NCI-H2227 (cell line): ENCODE measurements around the gene SMARCA2.

Experiments used
- DNase-seq: peaks from one replicate; lab custom pipeline; 2025; ENCODE audit not compliant: unreplicated experiment; lab: John Stamatoyannopoulos, UW

The SMARCA2 gene

GRCh38 chr9:2014696-2015580, at the start of gene SMARCA2:
Gene SMARCA2, plus strand, starts transcription at chr9:2015347. Its CDS starts 13,676 bp downstream, at chr9:2029023.
- peak; percentile 92 for DNase-seq

GRCh38 chr9:1966725-1967366, 48.3 kb upstream of the SMARCA2 start:
- DNase-seq = no peak

- DNase-seq = no peak
Observed at GRCh38 chr9:1969160-1969559, 46.0 kb upstream of the SMARCA2 start.

- DNase-seq = no peak
Observed at GRCh38 chr9:1969898-1970297, 45.2 kb upstream of the SMARCA2 start.

GRCh38 chr9:1972672-1973071, 42.5 kb upstream of the SMARCA2 start:
- no peak for DNase-seq

GRCh38 chr9:1977026-1977425, 38.1 kb upstream of the SMARCA2 start:
- DNase-seq = no peak

- DNase-seq = no peak
Observed at GRCh38 chr9:1978941-1979340, 36.2 kb upstream of the SMARCA2 start.

- no peak for DNase-seq
Observed at GRCh38 chr9:1979741-1980367, 35.3 kb upstream of the SMARCA2 start.

- DNase-seq = no peak
Observed at GRCh38 chr9:1980387-1980786, 34.8 kb upstream of the SMARCA2 start.

- DNase-seq = no peak
Observed at GRCh38 chr9:1982074-1982473, 33.1 kb upstream of the SMARCA2 start.

- no peak for DNase-seq
Observed at GRCh38 chr9:1986341-1986740, 28.8 kb upstream of the SMARCA2 start.

- DNase-seq = no peak
Observed at GRCh38 chr9:1989500-1989899, 25.6 kb upstream of the SMARCA2 start.

- DNase-seq = no peak
Observed at GRCh38 chr9:1994180-1994579, 21.0 kb upstream of the SMARCA2 start.

- no peak for DNase-seq
Observed at GRCh38 chr9:1995084-1995483, 20.1 kb upstream of the SMARCA2 start.

GRCh38 chr9:1996156-1996555, 19.0 kb upstream of the SMARCA2 start:
- no peak for DNase-seq

- no peak for DNase-seq
Observed at GRCh38 chr9:1997646-1998045, 17.5 kb upstream of the SMARCA2 start.

GRCh38 chr9:1998111-1998510, 17.0 kb upstream of the SMARCA2 start:
- DNase-seq = no peak

- no peak for DNase-seq
Observed at GRCh38 chr9:2000314-2000713, 14.8 kb upstream of the SMARCA2 start.

GRCh38 chr9:2008372-2008771, 6.8 kb upstream of the SMARCA2 start:
- DNase-seq = no peak

GRCh38 chr9:2012347-2012746, 2.8 kb upstream of the SMARCA2 start:
- no peak for DNase-seq

- no peak for DNase-seq
Observed at GRCh38 chr9:2013743-2014475, 1.2 kb upstream of the SMARCA2 start.
